Activated T-cell treated with anti-CD3 and anti-CD28 coated beads, Interleukin-2, amount 50 U/mL, for 72 hours (primary cell): Measurements from ENCODE around the gene RASSF5. TPM values are rescaled to one million over a fixed set of nuclear protein-coding genes. Genes with fewer than 3 reads are reported as not detected.

Experiments used
- ATAC-seq, 2 donors: fragments of 150-1000 bp; cut with Tn5 transposase; replicated peaks in 1 of 2; 2 replicates each; pipeline ENCODE4 v1.10.0; 2021; ENCODE audit warnings: moderate library complexity in 2 of 2, mild to moderate bottlenecking in 1 of 2
- DNase-seq, 2 donors: peaks; one replicate each; pipeline ENCODE4 v3.0.0; 2021 to 2022; ENCODE audit warnings: mixed read lengths in 1 of 2
- H3K27ac Mint-ChIP-seq: one replicate; pipeline ENCODE4 v1.8.0; 2022; ENCODE audit warnings: mild to moderate bottlenecking, moderate library complexity, mixed read lengths
- H3K27me3 Mint-ChIP-seq: one replicate; pipeline ENCODE4 v1.8.0; 2022; ENCODE audit warnings: low read depth, mixed read lengths
- H3K36me3 Mint-ChIP-seq, 2 donors: one replicate each; pipeline ENCODE4 v1.8.0; 2022; ENCODE audit warnings: mixed read lengths in 2 of 2, mild to moderate bottlenecking in 1 of 2; ENCODE audit not compliant: insufficient read depth in 2 of 2
- H3K4me1 Mint-ChIP-seq: one replicate; pipeline ENCODE4 v1.8.0; 2022; ENCODE audit warnings: low read depth, mixed read lengths
- H3K4me3 Mint-ChIP-seq, 2 donors: one replicate each; pipeline ENCODE4 v1.8.0; 2022; ENCODE audit warnings: mild to moderate bottlenecking in 2 of 2, mixed read lengths in 2 of 2, moderate library complexity in 2 of 2
- H3K9me3 Mint-ChIP-seq, 2 donors: one replicate each; pipeline ENCODE4 v1.8.0; 2022; ENCODE audit warnings: mixed read lengths in 2 of 2
- total RNA-seq, 2 donors: library from RNA; stranded (reverse); gene quantifications; one replicate each; pipeline ENCODE4 v1.2.3, GENCODE V29; 2022

RASSF5 gene
- total RNA-seq, 2 donors from 2014 or later = 227 to 240 TPM

- no peak for DNase-seq
- Mint-ChIP-seq H3K4me3 (peak overlapping the region; percentile 92 to 93), H3K36me3 (peaks cover 14 to 21% of the 10 kb centered on the region in 2 donors), H3K4me1 (peaks cover 60% of the 10 kb centered on the region), H3K27me3 (no peaks in the 10 kb centered on the region), H3K27ac (peak overlapping the region; percentile 87), H3K9me3 (no peaks in the 10 kb centered on the region)
- ATAC-seq = no peak
Measured at GRCh38 chr1:206554701-206555472, 47.6 kb downstream of the RASSF5 start.

- Mint-ChIP-seq H3K9me3 (no peaks in the 10 kb centered on the region), H3K4me3 (peak overlapping the region; percentile 92 to 93), H3K4me1 (peaks cover 66% of the 10 kb centered on the region), H3K27me3 (no peaks in the 10 kb centered on the region), H3K36me3 (peaks cover 14 to 23% of the 10 kb centered on the region in 2 donors), H3K27ac (peak overlapping the region; percentile 87)
- DNase-seq = peak; percentile 47 to 58
- ATAC-seq = no peak
Measured at GRCh38 chr1:206555473-206555935, 48.2 kb downstream of the RASSF5 start.

GRCh38 chr1:206556047-206556749, 48.9 kb downstream of the RASSF5 start:
- peak overlapping the region; percentile 87 for H3K27ac Mint-ChIP-seq
- ATAC-seq = peak; percentile 69 to 75
- H3K4me1 Mint-ChIP-seq = peaks cover 71% of the 10 kb centered on the region
- peaks cover 14 to 27% of the 10 kb centered on the region in 2 donors for H3K36me3 Mint-ChIP-seq
- no peaks in the 10 kb centered on the region for H3K27me3 Mint-ChIP-seq
- DNase-seq = peak in 1 of 2 donors; percentile 68
- H3K9me3 Mint-ChIP-seq = no peaks in the 10 kb centered on the region
- peak overlapping the region; percentile 92 to 93 for H3K4me3 Mint-ChIP-seq

GRCh38 chr1:206556750-206557635, 49.7 kb downstream of the RASSF5 start:
- H3K36me3 Mint-ChIP-seq = peaks cover 15 to 35% of the 10 kb centered on the region in 2 donors
- H3K9me3 Mint-ChIP-seq = no peaks in the 10 kb centered on the region

GRCh38 chr1:206557636-206558473, 50.5 kb downstream of the RASSF5 start:
- Mint-ChIP-seq H3K36me3 (peaks cover 19 to 38% of the 10 kb centered on the region in 2 donors), H3K9me3 (no peaks in the 10 kb centered on the region), H3K27ac (peak overlapping the region; percentile 97), H3K4me3 (peak overlapping the region; percentile 92 to 93), H3K27me3 (no peaks in the 10 kb centered on the region), H3K4me1 (peaks cover 71% of the 10 kb centered on the region)
- ATAC-seq (no peak), DNase-seq (peak in 1 of 2 donors; percentile 56)

More at GRCh38 chr1:206556750-206557635, 49.7 kb downstream of the RASSF5 start:
- H3K27me3 Mint-ChIP-seq = no peaks in the 10 kb centered on the region
- peak; percentile 91 for DNase-seq
- H3K4me1 Mint-ChIP-seq = peaks cover 71% of the 10 kb centered on the region
- ATAC-seq = peak; percentile 52 to 55
- peak overlapping the region; percentile 97 for H3K27ac Mint-ChIP-seq
- peak overlapping the region; percentile 92 to 93 for H3K4me3 Mint-ChIP-seq

- H3K36me3 Mint-ChIP-seq = peaks cover 29 to 48% of the 10 kb centered on the region in 2 donors
- no peaks in the 10 kb centered on the region for H3K9me3 Mint-ChIP-seq
- peaks cover 73% of the 10 kb centered on the region for H3K4me1 Mint-ChIP-seq
- H3K4me3 Mint-ChIP-seq = peak overlapping the region; percentile 92 to 93
- H3K27ac Mint-ChIP-seq = peak overlapping the region; percentile 97
- ATAC-seq (no peak), DNase-seq (no peak)
- no peaks in the 10 kb centered on the region for H3K27me3 Mint-ChIP-seq
Measured at GRCh38 chr1:206558794-206559671, 51.7 kb downstream of the RASSF5 start.

- no peaks in the 10 kb centered on the region for H3K9me3 Mint-ChIP-seq
- no peak for DNase-seq
- H3K27ac Mint-ChIP-seq = peak overlapping the region; percentile 97
- H3K4me3 Mint-ChIP-seq = peak overlapping the region; percentile 92 to 93
- H3K4me1 Mint-ChIP-seq = peaks cover 73% of the 10 kb centered on the region
- peaks cover 35 to 54% of the 10 kb centered on the region in 2 donors for H3K36me3 Mint-ChIP-seq
- no peaks in the 10 kb centered on the region for H3K27me3 Mint-ChIP-seq
- ATAC-seq = no peak
Measured at GRCh38 chr1:206559672-206559995, 52.3 kb downstream of the RASSF5 start.

GRCh38 chr1:206560007-206560716, 52.8 kb downstream of the RASSF5 start:
- DNase-seq (peak; percentile 55 to 66), ATAC-seq (peak in 1 of 2 donors; percentile 4)
- H3K9me3 Mint-ChIP-seq = no peaks in the 10 kb centered on the region
- H3K27ac Mint-ChIP-seq = peak overlapping the region; percentile 97
- H3K36me3 Mint-ChIP-seq = peaks cover 39 to 59% of the 10 kb centered on the region in 2 donors
- no peaks in the 10 kb centered on the region for H3K27me3 Mint-ChIP-seq
- H3K4me3 Mint-ChIP-seq = peak overlapping the region; percentile 92 to 93
- H3K4me1 Mint-ChIP-seq = peaks cover 73% of the 10 kb centered on the region

GRCh38 chr1:206563367-206564207, 56.3 kb downstream of the RASSF5 start:
- H3K4me3 Mint-ChIP-seq = peak overlapping the region; percentile 92 to 93
- no peaks in the 10 kb centered on the region for H3K27me3 Mint-ChIP-seq
- ATAC-seq (peak; percentile 44 to 54), DNase-seq (no peak)
- no peaks in the 10 kb centered on the region for H3K9me3 Mint-ChIP-seq
- peaks cover 92% of the 10 kb centered on the region for H3K4me1 Mint-ChIP-seq
- peak overlapping the region; percentile 97 for H3K27ac Mint-ChIP-seq
- peaks cover 45 to 74% of the 10 kb centered on the region in 2 donors for H3K36me3 Mint-ChIP-seq

GRCh38 chr1:206565995-206566394, 58.7 kb downstream of the RASSF5 start:
- peaks cover 100% of the 10 kb centered on the region for H3K4me1 Mint-ChIP-seq
- peak overlapping the region; percentile 97 for H3K27ac Mint-ChIP-seq
- H3K9me3 Mint-ChIP-seq = no peaks in the 10 kb centered on the region
- ATAC-seq = no peak
- no peak for DNase-seq
- no peaks in the 10 kb centered on the region for H3K27me3 Mint-ChIP-seq
- H3K36me3 Mint-ChIP-seq = peaks cover 46 to 75% of the 10 kb centered on the region in 2 donors
- peak overlapping the region; percentile 92 to 93 for H3K4me3 Mint-ChIP-seq
